ENCODE measurements around the gene AFF3. TPM values are rescaled to one million over a fixed set of nuclear protein-coding genes. Genes with fewer than 3 reads are reported as not detected.
"Not testable (repeated sequence)": the region's sequence is repeated elsewhere in the genome, so short reads cannot be mapped to it uniquely, and the experiment has no call there.

The AFF3 gene
- total RNA-seq, 4 donors from 2014 or later = 8.5 to 77.2 (median 27.1) TPM

GRCh38 chr2:100104718-100105677 is 37.4 kb downstream of the AFF3 start:
- intact Hi-C loops (cut with DNase I; ENCODE audit: low total_unique reads) = no loop called here

DNA sequence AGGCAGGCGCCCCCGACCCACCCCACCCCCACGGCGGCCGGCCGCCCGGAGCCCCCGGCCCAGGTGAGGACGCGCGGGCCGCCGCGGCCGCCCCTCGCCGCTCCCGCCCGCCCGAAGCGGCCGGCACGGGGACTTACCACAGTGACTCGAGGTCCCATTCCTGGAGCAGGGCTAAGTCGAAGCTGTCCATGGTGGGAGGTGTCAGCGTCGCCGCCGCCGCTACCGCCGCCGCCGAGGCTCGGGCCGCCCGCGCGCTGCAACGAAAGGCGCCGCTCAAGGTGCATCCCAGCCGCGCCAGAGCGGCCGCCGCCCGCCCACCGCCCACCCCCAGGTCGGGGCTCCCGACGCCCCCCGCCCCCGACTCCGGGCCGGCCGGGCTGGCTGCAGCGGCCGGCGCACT is 38.1 kb downstream of the AFF3 start:
- H3K4me1 ChIP-seq; intact Hi-C loops (cut with DNase I; ENCODE audit: low total_unique reads); H3K9me3 ChIP-seq; H3K36me3 ChIP-seq; H3K27me3 ChIP-seq; DNase-seq: not testable (repeated sequence)
- H3K4me3 ChIP-seq = peak overlapping the region; percentile 24 to 41
- peak overlapping the region; percentile 80 to 83 for H3K27ac ChIP-seq

More at GRCh38 chr2:100104718-100105677, 37.4 kb downstream of the AFF3 start:
- DNase-seq = peak in 1 of 2 donors; percentile 31
- Histone ChIP-seq H3K36me3 (no peaks in the 10 kb centered on the region), H3K9me3 (no peaks in the 10 kb centered on the region), H3K4me3 (peak overlapping the region; percentile 37 to 68), H3K27ac (peak overlapping the region; percentile 83 to 89), H3K4me1 (peaks cover 0 to 4% of the 10 kb centered on the region in 2 donors), H3K27me3 (no peaks in the 10 kb centered on the region)
- no peak for TF ChIP-seq CTCF (IDR thresholded peaks at IDR 0.05)
- TF ChIP-seq POLR2A (IDR thresholded peaks at IDR 0.05) = peak in 1 of 2 donors; percentile 15

- Histone ChIP-seq H3K27ac (peak overlapping the region; percentile 80 to 83), H3K4me3 (peak overlapping the region; percentile 24 to 41)
- H3K9me3 ChIP-seq; H3K36me3 ChIP-seq; H3K27me3 ChIP-seq; DNase-seq; intact Hi-C loops (cut with DNase I; ENCODE audit: low total_unique reads); H3K4me1 ChIP-seq: not testable (repeated sequence)
Observed at GRCh38 chr2:100103527-100104252, 38.7 kb downstream of the AFF3 start.

DNA sequence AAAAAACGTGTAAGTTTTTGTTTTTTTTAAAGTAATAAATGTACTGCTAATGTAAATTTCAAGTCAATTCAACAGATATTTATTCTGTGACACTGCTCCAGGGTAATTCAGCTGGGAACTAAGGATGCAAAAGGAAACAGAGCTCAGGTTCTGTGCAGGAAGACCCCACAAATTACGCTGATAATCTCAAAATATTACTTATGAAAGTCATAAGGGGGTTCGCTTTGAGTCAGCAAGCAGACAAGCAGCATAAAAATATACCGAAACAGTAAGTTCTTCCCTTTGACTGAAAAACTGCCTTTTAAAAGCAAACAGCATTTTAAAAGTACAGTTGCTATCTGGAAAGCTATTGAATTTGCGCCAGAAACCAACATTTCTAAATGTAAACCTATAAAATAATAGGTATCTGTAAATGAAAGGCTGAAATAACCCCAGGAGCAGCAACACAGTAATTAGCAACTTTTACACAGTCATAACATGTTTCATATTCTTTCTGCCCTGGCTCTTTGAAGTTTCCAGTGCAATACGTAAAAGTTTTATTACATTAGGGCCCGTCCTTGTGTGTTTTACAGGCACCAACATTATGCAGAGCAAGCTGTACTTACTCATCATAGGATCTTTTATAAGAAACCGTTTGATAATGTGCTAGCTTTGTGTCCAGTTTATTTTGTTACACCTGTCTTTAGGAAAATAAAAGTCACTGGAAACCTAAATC is 39.8 kb downstream of the AFF3 start:
- DNase-seq; intact Hi-C loops (cut with DNase I; ENCODE audit: low total_unique reads); H3K4me1 ChIP-seq; H3K27ac ChIP-seq; H3K4me3 ChIP-seq; H3K9me3 ChIP-seq; H3K27me3 ChIP-seq; H3K36me3 ChIP-seq: not testable (repeated sequence)

- H3K4me3 ChIP-seq; H3K27ac ChIP-seq; H3K4me1 ChIP-seq; intact Hi-C loops (cut with DNase I; ENCODE audit: low total_unique reads); H3K36me3 ChIP-seq; H3K9me3 ChIP-seq; H3K27me3 ChIP-seq; DNase-seq: not testable (repeated sequence)
Observed at GRCh38 chr2:100098855-100099254, 43.5 kb downstream of the AFF3 start.

GRCh38 chr2:100097611-100098294 is 44.6 kb downstream of the AFF3 start:
- H3K27ac ChIP-seq; H3K9me3 ChIP-seq; DNase-seq; H3K27me3 ChIP-seq; intact Hi-C loops (cut with DNase I; ENCODE audit: low total_unique reads); H3K4me3 ChIP-seq; H3K36me3 ChIP-seq; H3K4me1 ChIP-seq: not testable (repeated sequence)

DNA sequence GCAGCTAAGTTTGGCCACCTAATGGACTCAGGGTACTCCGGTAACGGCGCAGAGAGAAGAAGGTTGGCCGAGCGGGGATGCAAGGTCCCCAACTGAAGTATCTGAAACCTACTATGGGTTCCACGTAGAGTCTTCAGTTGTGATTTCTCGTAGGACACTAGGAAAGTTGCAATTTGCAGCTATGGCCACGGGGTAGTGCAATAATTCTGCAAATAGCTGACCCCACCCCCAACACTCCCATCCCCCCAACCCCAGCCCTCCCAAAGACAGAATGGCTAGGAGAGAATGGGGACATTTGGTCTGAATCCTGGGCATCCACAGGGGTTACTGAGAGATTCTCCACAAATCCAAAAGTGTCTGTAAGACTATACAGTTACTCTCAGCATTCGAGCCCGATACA is 46.5 kb downstream of the AFF3 start:
- H3K4me3 ChIP-seq; intact Hi-C loops (cut with DNase I; ENCODE audit: low total_unique reads); H3K9me3 ChIP-seq; H3K27me3 ChIP-seq; H3K27ac ChIP-seq; H3K4me1 ChIP-seq; DNase-seq; H3K36me3 ChIP-seq: not testable (repeated sequence)

- intact Hi-C loops (cut with DNase I; ENCODE audit: low total_unique reads); H3K27ac ChIP-seq; H3K9me3 ChIP-seq; H3K27me3 ChIP-seq; H3K4me1 ChIP-seq; DNase-seq; H3K36me3 ChIP-seq; H3K4me3 ChIP-seq: not testable (repeated sequence)
Observed at GRCh38 chr2:100091807-100092206, 50.6 kb downstream of the AFF3 start.

DNA sequence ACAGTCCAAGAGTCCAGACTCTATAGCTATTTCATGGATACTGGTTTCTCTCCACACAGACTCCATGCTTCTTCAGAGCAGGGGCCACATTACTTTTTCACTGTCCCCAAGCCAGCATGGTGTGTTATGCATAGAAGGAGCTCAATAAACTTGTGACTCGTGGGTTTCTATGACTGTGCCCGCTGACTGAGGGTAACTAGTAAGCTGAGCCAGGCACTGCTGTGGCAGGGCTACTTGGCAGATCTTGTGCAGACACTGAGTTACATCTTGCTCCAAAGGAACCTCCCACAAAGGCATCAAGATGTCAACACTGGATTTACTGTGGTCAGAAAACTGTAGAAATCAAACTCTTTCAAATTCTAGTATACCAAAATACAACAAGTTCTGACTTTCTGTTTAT is 56.6 kb downstream of the AFF3 start:
- DNase-seq; intact Hi-C loops (cut with DNase I; ENCODE audit: low total_unique reads); H3K27me3 ChIP-seq; H3K4me1 ChIP-seq; H3K36me3 ChIP-seq; H3K27ac ChIP-seq; H3K4me3 ChIP-seq; H3K9me3 ChIP-seq: not testable (repeated sequence)

- H3K4me3 ChIP-seq; H3K27ac ChIP-seq; H3K4me1 ChIP-seq; H3K36me3 ChIP-seq; H3K27me3 ChIP-seq; intact Hi-C loops (cut with DNase I; ENCODE audit: low total_unique reads); H3K9me3 ChIP-seq; DNase-seq: not testable (repeated sequence)
Observed at GRCh38 chr2:100083421-100084216, 58.8 kb downstream of the AFF3 start.

Data from uterus (tissue), 4 donors.